BE2C (cell line): ENCODE results near the gene PEPD.

Experiments used
- DNase-seq: peaks from one replicate; pipeline ENCODE4 v3.0.0-alpha.2; 2020
- H3K27me3 ChIP-seq: fragments of 250-450 bp; sonication (Bioruptor Pico); 2 replicates; pipeline ENCODE4 v1.5.1; 2020; ENCODE audit warnings: mild to moderate bottlenecking
- H3K36me3 ChIP-seq: fragments of 250-450 bp; sonication (Bioruptor Pico); 2 replicates; pipeline ENCODE4 v1.5.1; 2020; ENCODE audit warnings: mild to moderate bottlenecking
- H3K4me1 ChIP-seq: fragments of 250-450 bp; sonication (Bioruptor Pico); 2 replicates; pipeline ENCODE4 v1.5.1; 2020
- H3K4me3 ChIP-seq: 2 replicates; pipeline ENCODE4 v1.5.1; 2011; ENCODE audit warnings: low read depth, low read length
- H3K9me3 ChIP-seq: fragments of 250-450 bp; sonication (Bioruptor Pico); 2 replicates; pipeline ENCODE4 v1.5.1; 2020
- CTCF ChIP-seq: IDR thresholded peaks from 2 replicates; pipeline ENCODE4 v1.5.1; 2012; ENCODE audit warnings: mild to moderate bottlenecking, low read depth, low read length

PEPD gene

GRCh38 chr19:33418461-33418860 is 103.1 kb downstream of the PEPD start:
- no peaks in the 10 kb centered on the region for H3K27me3 ChIP-seq
- no peak overlapping the region for H3K4me3 ChIP-seq
- DNase-seq, result no peak
- no peak for TF ChIP-seq CTCF
- peaks cover 29% of the 10 kb centered on the region for H3K4me1 ChIP-seq
- no peaks in the 10 kb centered on the region for H3K9me3 ChIP-seq
- no peaks in the 10 kb centered on the region for H3K36me3 ChIP-seq

- peaks cover 33% of the 10 kb centered on the region for H3K4me1 ChIP-seq
Observed at GRCh38 chr19:33417751-33418150, 103.8 kb downstream of the PEPD start.

GRCh38 chr19:33416307-33417215 is 105.0 kb downstream of the PEPD start:
- Histone ChIP-seq H3K9me3 (no peaks in the 10 kb centered on the region), H3K4me1 (peaks cover 35% of the 10 kb centered on the region), H3K27me3 (no peaks in the 10 kb centered on the region), H3K36me3 (no peaks in the 10 kb centered on the region; the same call in 1 of the 2 replicates), H3K4me3 (peak overlapping the region; percentile 43)
- peak; percentile 90 for DNase-seq
- peak; percentile 90 for TF ChIP-seq CTCF

More at GRCh38 chr19:33417751-33418150, 103.8 kb downstream of the PEPD start:
- no peaks in the 10 kb centered on the region for H3K36me3 ChIP-seq
- no peaks in the 10 kb centered on the region for H3K9me3 ChIP-seq
- no peak overlapping the region for H3K4me3 ChIP-seq
- no peak for DNase-seq
- no peaks in the 10 kb centered on the region for H3K27me3 ChIP-seq
- no peak for TF ChIP-seq CTCF

- Histone ChIP-seq H3K9me3 (no peaks in the 10 kb centered on the region), H3K4me3 (no peak overlapping the region), H3K4me1 (peaks cover 50% of the 10 kb centered on the region), H3K36me3 (peaks cover 8% of the 10 kb centered on the region), H3K27me3 (no peaks in the 10 kb centered on the region)
- no peak for DNase-seq
- no peak for TF ChIP-seq CTCF
Observed at GRCh38 chr19:33414667-33415605, 106.7 kb downstream of the PEPD start.

GRCh38 chr19:33413868-33414666 is 107.5 kb downstream of the PEPD start:
- Histone ChIP-seq H3K27me3 (no peaks in the 10 kb centered on the region), H3K9me3 (no peaks in the 10 kb centered on the region), H3K4me1 (peaks cover 44% of the 10 kb centered on the region), H3K36me3 (peaks cover 9% of the 10 kb centered on the region), H3K4me3 (no peak overlapping the region)
- DNase-seq, result no peak
- no peak for TF ChIP-seq CTCF
